ENCODE results near the gene PAIP2B.

DNA sequence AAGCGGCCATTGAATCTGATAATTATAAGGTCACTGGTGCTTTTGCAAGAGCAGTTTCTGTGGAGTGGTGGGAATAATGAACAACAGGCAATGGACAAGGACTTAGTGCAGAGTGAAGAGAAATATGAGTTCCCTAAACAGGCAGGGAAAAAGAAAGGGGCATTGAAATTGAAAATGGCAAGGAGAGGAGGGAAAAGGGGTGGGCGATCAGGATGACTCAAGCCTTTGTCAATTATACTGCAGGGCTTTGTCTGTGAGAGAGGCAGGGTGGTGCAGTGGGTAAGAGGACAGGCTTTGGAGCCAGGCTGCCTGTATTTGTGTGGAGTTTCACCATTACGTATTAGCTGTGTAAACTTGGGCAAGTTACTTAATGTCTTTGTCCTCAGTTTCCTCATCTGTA lies 29.5 kb upstream of the PAIP2B start:
- TF ChIP-seq, protein P1, sequence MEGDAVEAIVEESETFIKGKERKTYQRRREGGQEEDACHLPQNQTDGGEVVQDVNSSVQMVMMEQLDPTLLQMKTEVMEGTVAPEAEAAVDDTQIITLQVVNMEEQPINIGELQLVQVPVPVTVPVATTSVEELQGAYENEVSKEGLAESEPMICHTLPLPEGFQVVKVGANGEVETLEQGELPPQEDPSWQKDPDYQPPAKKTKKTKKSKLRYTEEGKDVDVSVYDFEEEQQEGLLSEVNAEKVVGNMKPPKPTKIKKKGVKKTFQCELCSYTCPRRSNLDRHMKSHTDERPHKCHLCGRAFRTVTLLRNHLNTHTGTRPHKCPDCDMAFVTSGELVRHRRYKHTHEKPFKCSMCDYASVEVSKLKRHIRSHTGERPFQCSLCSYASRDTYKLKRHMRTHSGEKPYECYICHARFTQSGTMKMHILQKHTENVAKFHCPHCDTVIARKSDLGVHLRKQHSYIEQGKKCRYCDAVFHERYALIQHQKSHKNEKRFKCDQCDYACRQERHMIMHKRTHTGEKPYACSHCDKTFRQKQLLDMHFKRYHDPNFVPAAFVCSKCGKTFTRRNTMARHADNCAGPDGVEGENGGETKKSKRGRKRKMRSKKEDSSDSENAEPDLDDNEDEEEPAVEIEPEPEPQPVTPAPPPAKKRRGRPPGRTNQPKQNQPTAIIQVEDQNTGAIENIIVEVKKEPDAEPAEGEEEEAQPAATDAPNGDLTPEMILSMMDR (IDR thresholded peaks at IDR 0.05; ENCODE audit: low read length), result no peak
- no peak for TF ChIP-seq EZH2 (optimal IDR thresholded peaks at IDR 0.05; ENCODE audit: low read depth, low read length)
